ENCODE measurements around the gene CLNK. TPM values are rescaled to one million over a fixed set of nuclear protein-coding genes. Genes with fewer than 3 reads are reported as not detected.

Gene CLNK
- total RNA-seq, 1 experiment from 2014 or later: not detected

DNA sequence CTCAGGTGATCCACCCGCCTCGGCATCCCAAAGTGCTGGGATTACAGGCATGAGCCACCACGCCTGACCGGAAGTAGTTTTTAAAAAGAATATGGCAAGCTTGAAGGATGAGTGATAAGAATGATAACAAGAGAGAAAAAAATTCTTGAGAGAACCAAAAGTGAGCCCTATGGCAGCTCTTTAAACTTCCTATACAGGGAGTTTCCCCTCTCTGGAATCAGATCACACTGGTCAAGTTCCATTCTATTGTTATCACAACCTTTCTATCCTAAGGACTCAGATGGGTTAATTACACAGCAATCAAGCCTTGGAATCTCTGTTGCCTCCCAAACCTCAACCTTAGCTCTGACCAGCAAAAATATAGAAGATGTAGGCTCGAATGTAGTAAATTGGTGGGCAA is 193.6 kb downstream of the CLNK start:
- H4K91ac ChIP-seq (ENCODE audit: insufficient read length, low read depth, low read length): no peak overlapping the region
- peaks cover 10% of the 10 kb centered on the region; the same call in 1 of the 2 replicates for H3K4me1 ChIP-seq (ENCODE audit: insufficient read depth, low read length)
- no peak overlapping the region for H3K27ac Mint-ChIP-seq
- H4K20me1 ChIP-seq (ENCODE audit: control insufficient read depth, insufficient read depth, insufficient read length): no peaks in the 10 kb centered on the region
- no peaks in the 10 kb centered on the region for H3K79me1 ChIP-seq (ENCODE audit: insufficient read depth, low read depth, low read length, poor library complexity, severe bottlenecking)
- no peak overlapping the region for H2BK120ac ChIP-seq (ENCODE audit: low read depth, low read length, poor library complexity, severe bottlenecking)
- H3T11ph ChIP-seq (ENCODE audit: low read length): no peak overlapping the region
- H3K9me3 Mint-ChIP-seq: no peaks in the 10 kb centered on the region
- no peak overlapping the region for H2AK5ac ChIP-seq (ENCODE audit: insufficient read length, low read length)
- H3K36me3 Mint-ChIP-seq (ENCODE audit: insufficient read depth in 1 of 3, low read depth in 3 of 3): no peaks in the 10 kb centered on the region
- TF ChIP-seq, protein P1, sequence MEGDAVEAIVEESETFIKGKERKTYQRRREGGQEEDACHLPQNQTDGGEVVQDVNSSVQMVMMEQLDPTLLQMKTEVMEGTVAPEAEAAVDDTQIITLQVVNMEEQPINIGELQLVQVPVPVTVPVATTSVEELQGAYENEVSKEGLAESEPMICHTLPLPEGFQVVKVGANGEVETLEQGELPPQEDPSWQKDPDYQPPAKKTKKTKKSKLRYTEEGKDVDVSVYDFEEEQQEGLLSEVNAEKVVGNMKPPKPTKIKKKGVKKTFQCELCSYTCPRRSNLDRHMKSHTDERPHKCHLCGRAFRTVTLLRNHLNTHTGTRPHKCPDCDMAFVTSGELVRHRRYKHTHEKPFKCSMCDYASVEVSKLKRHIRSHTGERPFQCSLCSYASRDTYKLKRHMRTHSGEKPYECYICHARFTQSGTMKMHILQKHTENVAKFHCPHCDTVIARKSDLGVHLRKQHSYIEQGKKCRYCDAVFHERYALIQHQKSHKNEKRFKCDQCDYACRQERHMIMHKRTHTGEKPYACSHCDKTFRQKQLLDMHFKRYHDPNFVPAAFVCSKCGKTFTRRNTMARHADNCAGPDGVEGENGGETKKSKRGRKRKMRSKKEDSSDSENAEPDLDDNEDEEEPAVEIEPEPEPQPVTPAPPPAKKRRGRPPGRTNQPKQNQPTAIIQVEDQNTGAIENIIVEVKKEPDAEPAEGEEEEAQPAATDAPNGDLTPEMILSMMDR (conservative IDR thresholded peaks at IDR 0.05): no peak
- no peak overlapping the region for H2BK12ac ChIP-seq (ENCODE audit: insufficient read length, low read depth, low read length)
- no peak overlapping the region for H2BK20ac ChIP-seq (ENCODE audit: low read depth, low read length, poor library complexity, severe bottlenecking)
- no peaks in the 10 kb centered on the region for H3K9me3 ChIP-seq (ENCODE audit: control insufficient read depth, low read depth, low read length)
- H3K79me2 ChIP-seq (ENCODE audit: insufficient read depth, low read length): no peaks in the 10 kb centered on the region
- no peak overlapping the region for H3K4me3 Mint-ChIP-seq
- no peak overlapping the region for H3K9ac ChIP-seq (ENCODE audit: extremely low read depth, insufficient read length, low read length)
- no peak overlapping the region for H3K4me2 ChIP-seq (ENCODE audit: insufficient read depth, insufficient read length, low read length)
- H3K27me3 Mint-ChIP-seq (ENCODE audit: low read depth): peaks cover 42% of the 10 kb centered on the region
- no peak overlapping the region for H3K4ac ChIP-seq (ENCODE audit: low read depth, low read length)
- H3K18ac ChIP-seq (ENCODE audit: insufficient read length, low read depth, low read length): no peak overlapping the region
- no peak overlapping the region for H2BK5ac ChIP-seq (ENCODE audit: insufficient read length, low read length)
- no peak overlapping the region for H4K8ac ChIP-seq (replicated peaks; ENCODE audit: insufficient read length, low read depth, low read length)
- no peaks in the 10 kb centered on the region for H3K23me2 ChIP-seq (ENCODE audit: insufficient read length, low read depth, low read length, poor library complexity, severe bottlenecking)
- no peak overlapping the region for H3K56ac ChIP-seq (ENCODE audit: insufficient read length, low read depth, low read length)
- no peak for DNase-seq
- no peak overlapping the region for H3K27ac ChIP-seq (ENCODE audit: insufficient read length, low read depth, low read length)
- H2BK15ac ChIP-seq (ENCODE audit: low read depth, low read length): no peak overlapping the region
- peaks cover 7% of the 10 kb centered on the region for H3K27me3 ChIP-seq (ENCODE audit: insufficient read depth, low read length)
- H3K4me1 Mint-ChIP-seq: peaks cover 18 to 20% of the 10 kb centered on the region in 2 experiments
- H2AFZ ChIP-seq (ENCODE audit: low read length): no peak overlapping the region
- no peak overlapping the region for H3K14ac ChIP-seq (ENCODE audit: insufficient read depth, low read length)
- no peak overlapping the region for H4K5ac ChIP-seq (ENCODE audit: insufficient read length, low read depth, low read length)
- H3K23ac ChIP-seq (ENCODE audit: insufficient read length, low read depth, low read length): no peak overlapping the region
- no CpG with 5 or more reads among the region's 5 CpGs for WGBS (ENCODE audit: extremely low coverage, insufficient read length, low lambda C conversion rate)

All from H9 (cell line).